Keratinocyte (primary cell): ENCODE results near the gene SDHAF3.
"Not testable (repeated sequence)": the region's sequence is repeated elsewhere in the genome, so short reads cannot be mapped to it uniquely, and the experiment has no call there.

Source experiments
- EZH2 ChIP-seq: IDR thresholded peaks from one replicate; pipeline ENCODE4 v1.6.1; 2012; ENCODE audit warnings: inconsistent platforms, mild to moderate bottlenecking, low read length, moderate library complexity
- TF ChIP-seq, protein P1 (sequence below), 3 experiments: IDR thresholded peaks in 1 of 3; conservative IDR thresholded peaks in 1 of 3; optimal IDR thresholded peaks in 1 of 3; 2 replicates in 2 of 3; 3 replicates in 1 of 3; pipeline versions ENCODE3 to v1.5.1; 2011; ENCODE audit warnings: low read length in 3 of 3, mild to moderate bottlenecking in 3 of 3, moderate library complexity in 2 of 3, control low read depth in 1 of 3, inconsistent platforms in 1 of 3; ENCODE audit not compliant: insufficient read depth in 2 of 3; ENCODE audit errors: extremely low read depth in 1 of 3

DNA sequence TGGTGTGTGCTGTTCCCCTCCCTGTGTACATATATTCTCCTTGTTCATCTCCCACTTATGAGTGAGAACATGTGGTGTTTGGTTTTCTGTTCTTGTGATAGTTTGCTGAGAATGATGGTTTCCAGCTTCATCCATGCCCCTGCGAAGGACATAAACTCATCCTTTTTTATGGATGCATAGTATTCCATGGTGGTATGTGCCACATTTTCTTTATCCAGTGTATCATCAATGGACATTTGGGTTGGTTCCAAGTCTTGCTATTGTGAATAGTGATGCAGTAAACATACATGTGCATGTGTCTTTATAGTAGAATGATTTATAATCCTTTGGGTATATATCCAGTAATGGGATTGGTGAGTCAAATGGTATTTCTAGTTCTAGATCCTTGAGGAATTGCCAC lies 44.1 kb downstream of the SDHAF3 start:
- TF ChIP-seq, protein P1, sequence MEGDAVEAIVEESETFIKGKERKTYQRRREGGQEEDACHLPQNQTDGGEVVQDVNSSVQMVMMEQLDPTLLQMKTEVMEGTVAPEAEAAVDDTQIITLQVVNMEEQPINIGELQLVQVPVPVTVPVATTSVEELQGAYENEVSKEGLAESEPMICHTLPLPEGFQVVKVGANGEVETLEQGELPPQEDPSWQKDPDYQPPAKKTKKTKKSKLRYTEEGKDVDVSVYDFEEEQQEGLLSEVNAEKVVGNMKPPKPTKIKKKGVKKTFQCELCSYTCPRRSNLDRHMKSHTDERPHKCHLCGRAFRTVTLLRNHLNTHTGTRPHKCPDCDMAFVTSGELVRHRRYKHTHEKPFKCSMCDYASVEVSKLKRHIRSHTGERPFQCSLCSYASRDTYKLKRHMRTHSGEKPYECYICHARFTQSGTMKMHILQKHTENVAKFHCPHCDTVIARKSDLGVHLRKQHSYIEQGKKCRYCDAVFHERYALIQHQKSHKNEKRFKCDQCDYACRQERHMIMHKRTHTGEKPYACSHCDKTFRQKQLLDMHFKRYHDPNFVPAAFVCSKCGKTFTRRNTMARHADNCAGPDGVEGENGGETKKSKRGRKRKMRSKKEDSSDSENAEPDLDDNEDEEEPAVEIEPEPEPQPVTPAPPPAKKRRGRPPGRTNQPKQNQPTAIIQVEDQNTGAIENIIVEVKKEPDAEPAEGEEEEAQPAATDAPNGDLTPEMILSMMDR (optimal IDR thresholded peaks at IDR 0.05 in 1 of 3, IDR thresholded peaks at IDR 0.05 in 1 of 3, conservative IDR thresholded peaks at IDR 0.05 in 1 of 3; ENCODE audit: extremely low read depth in 1 of 3, insufficient read depth in 2 of 3, low read length in 3 of 3), result not testable (repeated sequence)
- TF ChIP-seq EZH2, result not testable (repeated sequence)
